ENCODE measurements around the gene WSB1.

WSB1 gene

DNA sequence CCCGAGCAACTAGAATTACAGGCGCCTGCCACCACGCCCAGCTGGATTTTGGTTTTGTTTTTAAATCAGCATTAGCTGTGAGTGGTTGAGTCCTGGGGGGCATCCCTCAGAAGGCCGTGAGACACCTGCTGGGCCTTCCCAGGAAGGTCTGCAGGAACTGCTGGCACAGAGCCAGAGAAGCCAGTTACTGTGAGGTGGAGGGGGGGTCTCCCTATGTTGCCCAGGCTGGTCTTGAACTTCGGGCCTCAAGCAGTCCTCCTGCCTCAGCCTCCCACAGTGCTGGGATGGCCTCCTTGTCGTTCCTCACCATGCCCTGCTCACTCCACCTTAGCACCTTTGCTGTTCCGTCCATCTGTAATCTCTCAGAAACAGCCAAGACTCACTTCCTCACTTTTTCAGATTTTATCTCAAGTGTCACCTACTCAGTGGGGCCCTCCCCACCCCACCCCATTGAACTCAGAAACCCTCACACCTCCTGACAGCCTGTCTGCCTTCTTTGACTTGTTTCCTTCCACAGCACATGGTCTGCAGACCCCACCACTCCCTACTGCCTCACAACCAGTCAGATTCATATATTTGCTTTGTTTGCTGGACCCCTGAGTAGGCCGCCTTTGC lies 62.3 kb downstream of the WSB1 start:
- no peak overlapping the region for H3K4me3 Mint-ChIP-seq
- H3K9me3 Mint-ChIP-seq, result no peaks in the 10 kb centered on the region
- ATAC-seq (replicated peaks), result no peak
- no peak overlapping the region for H3K27ac Mint-ChIP-seq
- DNase-seq, result no peak
- peaks cover 0 to 3% of the 10 kb centered on the region in 2 donors for H3K27me3 Mint-ChIP-seq
- H3K4me1 Mint-ChIP-seq, result peaks cover 11 to 34% of the 10 kb centered on the region in 2 donors
- H3K36me3 Mint-ChIP-seq, result peaks cover 2 to 6% of the 10 kb centered on the region in 2 donors

DNA sequence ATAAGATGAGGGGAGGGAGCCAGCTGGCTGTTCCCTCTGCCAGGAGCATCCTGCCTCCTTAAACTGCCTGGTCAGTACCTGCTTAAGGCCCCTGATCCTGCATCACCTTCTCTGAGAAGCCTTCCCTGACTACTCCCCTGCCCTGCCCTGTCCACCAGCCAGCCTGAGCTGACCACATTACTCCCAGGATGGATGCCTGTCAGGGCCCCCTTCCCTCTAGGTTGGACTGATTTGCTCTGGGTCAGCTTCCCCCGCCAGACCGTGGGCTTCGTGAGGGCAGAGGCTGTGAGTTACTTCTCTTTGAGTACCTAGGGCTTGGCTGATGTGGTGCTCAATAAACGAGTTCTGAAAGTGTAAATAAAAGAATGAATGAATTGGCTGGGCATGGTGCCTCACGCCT lies 63.3 kb downstream of the WSB1 start:
- H3K36me3 Mint-ChIP-seq, result peaks cover 0 to 2% of the 10 kb centered on the region in 2 donors
- ATAC-seq (replicated peaks), result no peak
- DNase-seq, result no peak
- peaks cover 11 to 26% of the 10 kb centered on the region in 2 donors for H3K4me1 Mint-ChIP-seq
- no peak overlapping the region for H3K27ac Mint-ChIP-seq
- peaks cover 0 to 3% of the 10 kb centered on the region in 2 donors for H3K27me3 Mint-ChIP-seq
- no peak overlapping the region for H3K4me3 Mint-ChIP-seq
- no peaks in the 10 kb centered on the region for H3K9me3 Mint-ChIP-seq

DNA sequence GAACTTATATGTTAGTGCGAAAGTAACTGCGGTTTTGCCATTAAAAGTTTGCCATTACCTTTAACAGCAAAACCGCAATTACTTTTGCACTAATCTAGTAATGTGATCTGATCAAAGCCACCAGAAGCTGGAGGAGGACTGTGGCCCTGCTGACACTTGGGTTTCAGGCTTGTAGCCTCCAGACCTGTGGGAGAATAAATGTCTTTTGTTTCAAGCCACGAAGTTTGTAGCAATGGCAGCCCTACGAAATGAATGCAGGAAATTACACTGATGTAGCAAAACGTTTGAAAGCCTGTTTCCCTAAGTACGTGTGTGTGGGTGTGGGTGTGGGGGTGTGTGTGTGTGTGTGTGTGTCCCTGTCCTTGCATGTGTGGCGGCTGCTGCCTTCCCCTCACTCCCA lies 66.6 kb downstream of the WSB1 start:
- ATAC-seq (replicated peaks), result no peak
- no peak overlapping the region for H3K27ac Mint-ChIP-seq

DNA sequence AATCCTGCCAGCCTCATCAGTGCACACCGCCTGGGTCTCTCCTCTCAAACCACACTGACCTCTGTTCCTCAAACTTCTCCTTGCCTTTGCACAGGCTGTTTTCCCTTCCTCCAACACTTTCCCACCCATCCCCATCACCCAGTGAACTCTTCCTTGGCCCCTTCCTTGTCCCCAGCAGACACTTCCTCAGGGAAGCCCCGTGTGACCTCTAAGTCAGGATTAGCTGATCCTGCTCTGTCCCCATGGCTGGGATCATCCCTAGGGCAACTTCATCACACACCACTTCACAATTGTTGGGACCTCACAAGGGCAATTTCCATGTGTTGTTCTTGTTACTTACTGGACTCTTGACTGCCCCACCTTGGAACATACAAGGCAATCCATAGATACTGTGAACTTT lies 67.8 kb downstream of the WSB1 start:
- Mint-ChIP-seq H3K27me3 (no peaks in the 10 kb centered on the region), H3K9me3 (no peaks in the 10 kb centered on the region), H3K4me3 (no peak overlapping the region), H3K27ac (no peak overlapping the region), H3K36me3 (no peaks in the 10 kb centered on the region), H3K4me1 (no peaks in the 10 kb centered on the region)
- ATAC-seq (replicated peaks) (no peak), DNase-seq (no peak)

More for the DNA sequence above, 66.6 kb downstream of the WSB1 start:
- no peak overlapping the region for H3K4me3 Mint-ChIP-seq
- peaks cover 0 to 2% of the 10 kb centered on the region in 2 donors for H3K4me1 Mint-ChIP-seq
- no peak for DNase-seq
- H3K27me3 Mint-ChIP-seq, result peaks cover 0 to 3% of the 10 kb centered on the region in 2 donors
- no peaks in the 10 kb centered on the region for H3K36me3 Mint-ChIP-seq
- no peaks in the 10 kb centered on the region for H3K9me3 Mint-ChIP-seq

DNA sequence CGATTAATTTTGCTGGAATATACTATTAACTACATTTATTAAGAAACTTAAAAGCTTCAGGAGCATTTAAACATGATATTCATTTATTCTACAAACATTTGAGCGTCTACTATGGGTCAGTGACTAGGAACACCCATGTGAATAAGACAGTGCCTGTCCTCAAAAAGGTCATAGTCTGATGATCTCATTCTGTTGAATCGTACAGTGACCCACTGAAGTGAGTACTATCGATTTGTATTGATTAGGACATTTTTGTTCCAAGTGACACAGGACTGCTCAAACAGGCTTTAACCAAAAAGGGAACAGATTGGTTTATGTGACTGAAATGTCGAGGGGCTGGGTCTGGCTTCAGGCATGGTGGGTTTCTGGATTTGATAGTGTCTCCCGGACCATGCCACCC lies 68.6 kb downstream of the WSB1 start:
- no peak for ATAC-seq (replicated peaks)
- Mint-ChIP-seq H3K27me3 (no peaks in the 10 kb centered on the region), H3K9me3 (no peaks in the 10 kb centered on the region), H3K36me3 (no peaks in the 10 kb centered on the region), H3K4me3 (no peak overlapping the region), H3K4me1 (no peaks in the 10 kb centered on the region), H3K27ac (no peak overlapping the region)
- no peak for DNase-seq

DNA sequence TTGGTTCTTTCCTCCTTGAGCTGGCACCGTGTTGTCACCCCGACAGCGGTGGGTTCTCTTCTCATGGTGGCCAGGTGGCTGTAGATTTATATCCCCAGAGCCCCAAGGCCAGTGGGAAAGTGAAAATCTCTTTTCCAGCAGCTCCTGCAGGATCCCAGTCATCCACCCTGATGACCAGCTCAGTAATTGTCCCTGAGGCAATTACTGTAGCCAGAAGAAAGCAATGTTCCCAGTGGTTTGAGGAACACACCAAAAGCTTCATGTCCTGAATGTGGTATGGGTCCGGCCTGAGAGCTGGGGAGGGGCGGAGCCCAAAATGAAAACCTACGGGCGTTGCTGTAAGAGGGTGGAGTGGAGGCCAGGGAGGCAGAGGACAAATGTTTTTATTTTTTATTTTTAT lies 69.0 kb downstream of the WSB1 start:
- no peak overlapping the region for H3K27ac Mint-ChIP-seq
- DNase-seq, result no peak
- no peak for ATAC-seq (replicated peaks)
- peaks cover 0 to 2% of the 10 kb centered on the region in 2 donors for H3K36me3 Mint-ChIP-seq
- H3K9me3 Mint-ChIP-seq, result peaks cover 3% of the 10 kb centered on the region in 2 donors
- H3K27me3 Mint-ChIP-seq, result no peaks in the 10 kb centered on the region
- H3K4me3 Mint-ChIP-seq, result no peak overlapping the region
- H3K4me1 Mint-ChIP-seq, result no peaks in the 10 kb centered on the region

DNA sequence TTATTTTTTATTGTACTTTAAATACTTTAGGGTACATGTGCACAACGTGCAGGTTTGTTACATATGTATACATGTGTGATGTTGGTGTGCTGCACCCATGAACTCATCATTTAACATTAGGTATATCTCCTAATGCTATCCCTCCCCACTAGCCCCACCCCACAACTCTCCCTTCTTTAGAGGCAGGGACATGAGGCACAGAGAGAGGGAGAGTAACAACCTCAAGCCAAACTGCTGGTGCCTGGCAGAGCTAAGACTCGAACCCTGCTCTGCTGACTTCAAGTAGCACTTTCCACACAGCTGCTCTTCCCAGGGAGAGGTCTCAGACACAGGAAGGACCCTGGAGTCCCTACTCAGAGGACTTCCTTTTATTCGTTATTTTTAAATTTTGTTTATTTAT lies 69.4 kb downstream of the WSB1 start:
- Mint-ChIP-seq H3K4me3 (no peak overlapping the region), H3K4me1 (no peaks in the 10 kb centered on the region), H3K36me3 (peaks cover 0 to 6% of the 10 kb centered on the region in 2 donors), H3K27me3 (no peaks in the 10 kb centered on the region), H3K9me3 (peaks cover 7% of the 10 kb centered on the region in 2 donors), H3K27ac (no peak overlapping the region)
- no peak for ATAC-seq (replicated peaks)
- no peak for DNase-seq

Data from stimulated activated naive B cell treated with anti-CD40 and anti-IgM and Interleukin-4, amounts not matched to agents 10 μg/mL and 1 μg/mL and 100 μg/mL, for 72 hours (primary cell).